GM19023 (cell line): ENCODE measurements around the gene RFFL.
A peak's percentile ranks its signal among the peaks of the same experiment; 100 is the strongest.

ENCODE experiments used
- ATAC-seq: cut with Tn5 transposase; IDR thresholded peaks from one replicate; pipeline ENCODE4 v1.9.1; 2021; ENCODE audit warnings: mild to moderate bottlenecking, moderate library complexity; ENCODE audit not compliant: unreplicated experiment

RFFL gene

GRCh38 chr17:34979650-34980352 is 83.7 kb downstream of the RFFL start:
- ATAC-seq, result no peak

DNA sequence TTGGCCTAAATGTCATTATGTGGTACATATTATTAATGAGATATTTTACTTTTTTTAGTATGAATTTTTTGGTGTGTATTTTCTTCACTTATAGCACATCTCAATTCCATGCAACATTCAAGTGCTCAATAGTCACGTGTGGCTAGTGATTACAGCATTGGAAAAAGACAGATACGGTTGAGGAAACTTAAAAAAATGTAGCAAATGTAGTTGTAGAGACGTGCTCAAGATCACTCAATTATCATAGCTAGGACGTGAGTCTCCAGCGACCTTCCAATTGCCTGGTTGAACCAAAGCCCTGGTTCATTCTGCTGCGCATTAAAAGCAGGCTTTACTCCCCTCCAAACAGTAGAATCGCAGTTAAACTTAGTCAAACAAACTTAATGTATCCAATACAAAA is 84.4 kb downstream of the RFFL start:
- no peak for ATAC-seq

DNA sequence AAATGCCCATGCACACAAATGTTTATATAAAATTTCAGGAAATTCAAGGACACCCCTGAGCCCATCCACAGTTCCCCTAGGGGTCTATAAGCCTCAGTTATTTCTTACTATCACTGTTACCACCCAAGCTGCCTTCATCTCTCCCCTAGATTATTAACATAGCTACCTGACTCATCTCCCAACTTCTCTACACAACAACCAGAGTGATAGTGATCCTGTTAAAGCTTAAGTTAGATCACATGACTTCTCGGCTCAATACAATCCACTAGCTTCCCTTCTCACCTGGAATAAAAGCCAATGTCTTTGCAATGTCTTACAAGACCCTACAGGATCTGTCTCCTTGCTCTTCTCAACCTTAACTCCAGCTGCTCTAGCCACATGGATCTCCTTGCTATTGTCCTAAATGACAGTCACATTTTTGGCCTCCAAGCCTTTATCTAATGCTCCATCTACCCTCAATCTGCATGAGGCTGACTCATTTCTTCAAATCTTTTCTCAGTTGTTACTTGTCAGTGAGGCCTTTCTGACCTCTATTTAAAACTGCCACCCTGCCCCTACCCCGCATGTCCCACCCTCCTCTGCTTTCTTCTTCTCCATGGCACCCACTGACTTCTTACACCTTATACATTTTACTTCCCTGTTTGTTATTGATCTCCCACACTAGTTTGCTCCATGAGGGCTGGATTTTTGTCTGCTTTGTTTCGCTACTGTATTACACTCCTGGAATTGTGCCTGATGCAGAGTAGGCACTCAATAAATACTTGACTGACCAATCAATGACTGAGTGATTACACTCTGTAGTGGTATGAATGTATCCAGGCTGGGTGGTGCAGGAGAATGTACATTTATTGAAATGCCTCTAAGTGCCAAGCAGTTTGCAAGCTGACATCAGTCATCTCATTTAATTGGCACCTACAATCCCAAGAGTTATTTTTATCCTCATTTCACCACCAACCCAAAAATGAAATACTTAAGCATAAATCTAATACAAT is 88.4 kb downstream of the RFFL start:
- ATAC-seq, result no peak

GRCh38 chr17:34974179-34974578 is 89.3 kb downstream of the RFFL start:
- ATAC-seq, result no peak

DNA sequence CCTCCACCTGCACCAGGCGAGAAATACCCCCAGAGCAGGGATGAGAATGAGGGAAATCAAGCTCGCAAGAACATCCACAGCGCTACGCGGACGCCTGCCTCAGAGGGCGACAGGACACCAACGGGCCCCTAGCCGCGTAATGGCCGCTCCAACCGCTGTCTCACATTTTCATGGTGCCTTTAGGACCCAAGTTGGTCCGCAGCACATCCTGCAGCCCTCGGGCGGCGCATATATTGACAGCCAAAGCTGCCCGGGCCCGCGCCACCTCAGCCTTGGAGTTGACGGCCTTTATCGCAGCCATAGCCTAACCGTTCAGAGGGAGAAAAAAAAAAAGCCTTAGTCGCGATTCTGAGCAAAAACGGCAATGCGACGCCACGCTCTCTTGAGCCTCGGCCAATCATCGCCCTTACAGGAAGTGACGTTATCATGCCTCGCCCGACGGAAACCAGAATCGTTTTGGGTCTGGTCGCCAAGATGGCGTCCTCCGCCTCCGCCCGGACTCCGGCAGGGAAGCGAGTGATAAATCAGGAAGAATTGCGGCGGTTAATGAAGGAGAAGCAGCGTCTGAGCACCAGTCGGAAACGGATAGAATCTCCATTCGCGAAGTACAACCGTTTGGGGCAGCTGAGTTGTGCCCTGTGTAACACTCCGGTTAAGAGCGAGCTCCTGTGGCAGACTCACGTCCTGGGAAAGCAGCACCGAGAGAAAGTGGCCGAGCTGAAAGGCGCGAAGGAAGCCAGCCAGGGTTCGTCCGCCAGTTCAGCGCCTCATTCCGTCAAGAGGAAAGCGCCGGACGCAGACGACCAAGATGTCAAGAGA is 102.2 kb downstream of the RFFL start, which contains the start of the genes CCT6B and ZNF830:
Gene CCT6B (minus strand): TSS at position 368 of the 819 bp plus-strand sequence. CDS start 67 bp downstream, at position 301.
Gene ZNF830 (plus strand): TSS at position 448 of the 819 bp plus-strand sequence. CDS start 27 bp downstream, at position 475.
- peak; percentile 90 for ATAC-seq

- no peak for ATAC-seq
Observed at GRCh38 chr17:34958438-34958837, 105.1 kb downstream of the RFFL start.
